ENCODE data around the gene TUBA1C. TPM values are rescaled to one million over a fixed set of nuclear protein-coding genes. Genes with fewer than 3 reads are reported as not detected.

TUBA1C gene
- total RNA-seq, 2 experiments from 2014 or later: 23.4 to 28.9 TPM

- Mint-ChIP-seq H3K27me3 (no peaks in the 10 kb centered on the region), H3K4me1 (ENCODE audit: low read depth) (no peaks in the 10 kb centered on the region), H3K9me3 (no peaks in the 10 kb centered on the region), H3K36me3 (ENCODE audit: low read depth) (no peaks in the 10 kb centered on the region), H3K27ac (no peak overlapping the region), H3K4me3 (no peak overlapping the region)
- intact Hi-C loops (cut with DNase I, micrococcal nuclease): no loop called here
- Histone ChIP-seq H3K4me3 (ENCODE audit: low read length) (no peak overlapping the region), H3K9me3 (ENCODE audit: control insufficient read depth in 1 of 2, insufficient read depth in 1 of 2, low read length in 2 of 2) (no peaks in the 10 kb centered on the region), H3K27me3 (ENCODE audit: control insufficient read depth in 1 of 2, insufficient read depth in 2 of 2, low read length in 2 of 2) (no peaks in the 10 kb centered on the region), H3K4me1 (ENCODE audit: insufficient read depth, low read length) (no peaks in the 10 kb centered on the region), H3K36me3 (ENCODE audit: insufficient read depth, low read length) (no peaks in the 10 kb centered on the region), H3K27ac (ENCODE audit: low read depth in 1 of 2, low read length in 2 of 2) (no peak overlapping the region)
- ChIA-PET POLR2A (interaction anchor here (2.6 kb wide), 1 partner anchor 35 kb away, joined by 7 read pairs; the partner anchor contains the start of gene TUBA1A), CTCF (interaction anchor here (0.7 kb wide), 2 partner anchors 51 to 567 kb away, joined by 3 to 6 read pairs; no protein-coding TSS in a partner anchor)
- ATAC-seq (ENCODE audit: poor library complexity): no peak
- DNase-seq: no peak
- TF ChIP-seq CTCF (IDR thresholded peaks at IDR 0.05): no peak
Measured at GRCh38 chr12:49223122-49223521, 41.8 kb upstream of the TUBA1C start.

GRCh38 chr12:49223590-49224369 is 41.1 kb upstream of the TUBA1C start:
- Mint-ChIP-seq H3K27ac (no peak overlapping the region), H3K4me1 (ENCODE audit: low read depth) (no peaks in the 10 kb centered on the region), H3K4me3 (no peak overlapping the region), H3K27me3 (no peaks in the 10 kb centered on the region), H3K9me3 (no peaks in the 10 kb centered on the region), H3K36me3 (ENCODE audit: low read depth) (no peaks in the 10 kb centered on the region)
- no peak for DNase-seq
- CTCF ChIA-PET: interaction anchor here (0.7 to 2.7 kb wide), 4 partner anchors 11 to 567 kb away, joined by 3 to 9 read pairs (median 6); partner anchors contain the start of gene TUBA1B
- Histone ChIP-seq H3K4me3 (ENCODE audit: low read length) (no peak overlapping the region), H3K4me1 (ENCODE audit: insufficient read depth, low read length) (no peaks in the 10 kb centered on the region), H3K9me3 (ENCODE audit: control insufficient read depth in 1 of 2, insufficient read depth in 1 of 2, low read length in 2 of 2) (no peaks in the 10 kb centered on the region), H3K36me3 (ENCODE audit: insufficient read depth, low read length) (no peaks in the 10 kb centered on the region), H3K27me3 (ENCODE audit: control insufficient read depth in 1 of 2, insufficient read depth in 2 of 2, low read length in 2 of 2) (no peaks in the 10 kb centered on the region), H3K27ac (ENCODE audit: low read depth in 1 of 2, low read length in 2 of 2) (no peak overlapping the region)
- POLR2A ChIA-PET: interaction anchor here (2.6 kb wide), 1 partner anchor 35 kb away, joined by 7 read pairs; the partner anchor contains the start of gene TUBA1A
- TF ChIP-seq CTCF (IDR thresholded peaks at IDR 0.05): no peak
- no peak for ATAC-seq (ENCODE audit: poor library complexity)
- intact Hi-C loops (cut with DNase I, micrococcal nuclease): no loop called here

- Histone ChIP-seq H3K27me3 (ENCODE audit: control insufficient read depth in 1 of 2, insufficient read depth in 2 of 2, low read length in 2 of 2) (no peaks in the 10 kb centered on the region), H3K4me3 (ENCODE audit: low read length) (no peak overlapping the region), H3K36me3 (ENCODE audit: insufficient read depth, low read length) (no peaks in the 10 kb centered on the region), H3K9me3 (ENCODE audit: control insufficient read depth in 1 of 2, insufficient read depth in 1 of 2, low read length in 2 of 2) (no peaks in the 10 kb centered on the region), H3K4me1 (ENCODE audit: insufficient read depth, low read length) (no peaks in the 10 kb centered on the region), H3K27ac (ENCODE audit: low read depth in 1 of 2, low read length in 2 of 2) (no peak overlapping the region)
- ChIA-PET POLR2A (no interaction called here), CTCF (interaction anchor here (1.0 to 2.7 kb wide), 3 partner anchors 23 to 137 kb away, joined by 3 to 9 read pairs (median 4); partner anchors contain the start of gene TUBA1B)
- Mint-ChIP-seq H3K4me3 (no peak overlapping the region), H3K9me3 (no peaks in the 10 kb centered on the region), H3K4me1 (ENCODE audit: low read depth) (no peaks in the 10 kb centered on the region), H3K36me3 (ENCODE audit: low read depth) (no peaks in the 10 kb centered on the region), H3K27ac (no peak overlapping the region), H3K27me3 (no peaks in the 10 kb centered on the region)
- DNase-seq: no peak
- no peak for ATAC-seq (ENCODE audit: poor library complexity)
- no peak for TF ChIP-seq CTCF (IDR thresholded peaks at IDR 0.05)
- intact Hi-C loops (cut with DNase I, micrococcal nuclease): no loop called here
Measured at GRCh38 chr12:49225576-49226166, 39.2 kb upstream of the TUBA1C start.
